SK-N-SH (cell line): ENCODE measurements around the gene KAT6B. TPM values are rescaled to one million over a fixed set of nuclear protein-coding genes. Genes with fewer than 3 reads are reported as not detected.

Source experiments
- CTCF ChIA-PET: fragments of 300-600, 350-600 bp; formaldehyde crosslinking; extraction: SDS; loops from one replicate; lab custom pipeline; 2021; lab: Yijun Ruan, JAX
- POLR2A ChIA-PET: fragments of 350-600 bp; sonication (Branson Sonifier 250); formaldehyde crosslinking; extraction: SDS; loops from one replicate; lab custom pipeline; 2020; ENCODE audit warnings: antibody characterized with exemption, inconsistent platforms; lab: Yijun Ruan, JAX
- DNase-seq: peaks from one replicate; pipeline ENCODE4 v3.0.0; 2012
- H2AFZ ChIP-seq: fragments of 200-600 bp; sonication (generic); 2 replicates; pipeline ENCODE4 v1.8.1; 2016; ENCODE audit warnings: antibody characterized with exemption, mild to moderate bottlenecking, low read depth
- H3F3A ChIP-seq: fragments of 200-600 bp; sonication (generic); replicated peaks from 2 replicates; pipeline ENCODE3; 2016; ENCODE audit warnings: antibody characterized with exemption, mild to moderate bottlenecking; ENCODE audit not compliant: insufficient read depth
- H3K27ac ChIP-seq, 2 experiments: fragments of 200-500 bp in 1 of 2; fragments of 200-600 bp in 1 of 2; sonication (Bioruptor generic) in 1 of 2; sonication (generic), shearing (Covaris generic) in 1 of 2; 2 replicates each; pipeline versions ENCODE4 v1.5.1 to v1.6.1; 2014 to 2016; ENCODE audit warnings: low read depth in 2 of 2, inconsistent platforms in 1 of 2, low read length in 1 of 2, mild to moderate bottlenecking in 1 of 2, mixed read lengths in 1 of 2
- H3K27me3 ChIP-seq: fragments of 200-600 bp; sonication (generic), shearing (Covaris generic); 2 replicates; pipeline ENCODE4 v1.6.1; 2016; ENCODE audit warnings: mixed run types; ENCODE audit not compliant: insufficient read depth
- H3K36me3 ChIP-seq, 2 experiments: fragments of 200-500 bp in 1 of 2; fragments of 200-600 bp in 1 of 2; sonication (Bioruptor generic) in 1 of 2; sonication (generic) in 1 of 2; replicated peaks in 1 of 2; 2 replicates each; pipeline versions ENCODE3 to v1.5.1; 2014 to 2016; ENCODE audit warnings: low read length in 1 of 2, mild to moderate bottlenecking in 1 of 2; ENCODE audit not compliant: insufficient read depth in 2 of 2, control insufficient read depth in 1 of 2
- H3K4me1 ChIP-seq, 2 experiments: fragments of 200-500 bp in 1 of 2; fragments of 200-600 bp in 1 of 2; sonication (Bioruptor generic) in 1 of 2; sonication (generic), shearing (Covaris generic) in 1 of 2; 2 replicates each; pipeline versions ENCODE4 v1.5.1 to v1.6.1; 2014 to 2016; ENCODE audit warnings: low read depth in 1 of 2, low read length in 1 of 2, mixed run types in 1 of 2; ENCODE audit not compliant: insufficient read depth in 2 of 2, control insufficient read depth in 1 of 2
- H3K4me2 ChIP-seq: fragments of 200-600 bp; sonication (generic), shearing (Covaris generic); 2 replicates; pipeline ENCODE4 v1.6.1; 2017; ENCODE audit warnings: mixed run types
- H3K4me3 ChIP-seq, 2 experiments: fragments of 200-500 bp in 1 of 2; fragments of 200-600 bp in 1 of 2; sonication (Bioruptor generic) in 1 of 2; sonication (generic), shearing (Covaris generic) in 1 of 2; 2 replicates each; pipeline versions ENCODE4 v1.5.1 to v1.8.1; 2014 to 2016; ENCODE audit warnings: low read depth in 2 of 2, inconsistent platforms in 1 of 2, low read length in 1 of 2, mild to moderate bottlenecking in 1 of 2, mixed read lengths in 1 of 2, moderate library complexity in 1 of 2
- H3K79me2 ChIP-seq: fragments of 200-600 bp; sonication (generic); 2 replicates; pipeline ENCODE4 v1.8.1; 2017; ENCODE audit warnings: mild to moderate bottlenecking; ENCODE audit not compliant: insufficient read depth
- H3K9ac ChIP-seq: fragments of 200-600 bp; sonication (generic); 2 replicates; pipeline ENCODE4 v1.6.1; 2017; ENCODE audit warnings: mixed run types
- H3K9me2 ChIP-seq: fragments of 200-600 bp; sonication (generic); 2 replicates; pipeline ENCODE4 v1.6.1; 2017; ENCODE audit warnings: mixed run types
- H3K9me3 ChIP-seq: fragments of 200-600 bp; sonication (generic); 2 replicates; pipeline ENCODE4 v1.6.1; 2017; ENCODE audit warnings: mixed run types, mild to moderate bottlenecking, moderate library complexity
- H4K20me1 ChIP-seq: fragments of 200-600 bp; sonication (generic); 2 replicates; pipeline ENCODE4 v1.6.1; 2017; ENCODE audit warnings: mild to moderate bottlenecking, mixed run types; ENCODE audit not compliant: insufficient read depth
- CTCF ChIP-seq: fragments of 200-600 bp; sonication (generic); IDR thresholded peaks from 2 replicates; pipeline ENCODE4 v1.6.1; 2017; ENCODE audit warnings: antibody characterized with exemption, mild to moderate bottlenecking, moderate library complexity
- EP300 ChIP-seq, 2 experiments: IDR thresholded peaks; 2 replicates each; pipeline versions ENCODE4 v1.4.0 to v1.6.1; 2012; ENCODE audit warnings: borderline replicate concordance in 1 of 2, low read depth in 1 of 2, low read length in 1 of 2
- EZH2phosphoT487 ChIP-seq: fragments of 200-600 bp; sonication (generic); IDR thresholded peaks from 2 replicates; pipeline ENCODE4 v1.6.1; 2017; ENCODE audit warnings: low read depth, mixed run types, mild to moderate bottlenecking, antibody characterized with exemption, moderate library complexity, borderline replicate concordance
- FOXM1 ChIP-seq: IDR thresholded peaks from 2 replicates; pipeline ENCODE4 v1.4.0; 2012; ENCODE audit warnings: low read depth, mild to moderate bottlenecking
- GABPA ChIP-seq: IDR thresholded peaks from 2 replicates; pipeline ENCODE4 v1.4.0; 2012; ENCODE audit warnings: low read depth, mild to moderate bottlenecking
- GATA2 ChIP-seq: sonication (generic); formaldehyde crosslinking; IDR thresholded peaks from 2 replicates; pipeline ENCODE4 v1.5.0; 2020; ENCODE audit warnings: mild to moderate bottlenecking, missing genetic modification reagents
- MAX ChIP-seq: IDR thresholded peaks from 2 replicates; pipeline ENCODE4 v1.4.0; 2012; ENCODE audit warnings: low read depth
- MEF2A ChIP-seq: IDR thresholded peaks from 2 replicates; pipeline ENCODE4 v1.4.0; 2012; ENCODE audit warnings: low read depth, borderline replicate concordance
- NFIC ChIP-seq: IDR thresholded peaks from 2 replicates; pipeline ENCODE4 v1.4.0; 2012; ENCODE audit warnings: borderline replicate concordance
- NRF1 ChIP-seq: IDR thresholded peaks from 2 replicates; pipeline ENCODE4 v1.6.1; 2012; ENCODE audit warnings: low read depth, mild to moderate bottlenecking, low read length
- PBX3 ChIP-seq: IDR thresholded peaks from 2 replicates; pipeline ENCODE4; 2012
- POLR2AphosphoS5 ChIP-seq: IDR thresholded peaks from 2 replicates; pipeline ENCODE4 v1.6.1; 2012; ENCODE audit warnings: low read depth, low read length
- RCOR1 ChIP-seq: fragments of 150-350 bp; IDR thresholded peaks from 2 replicates; pipeline ENCODE4 v1.6.1; 2017; ENCODE audit warnings: antibody characterized with exemption, low read length
- RXRA ChIP-seq: IDR thresholded peaks from 2 replicates; pipeline ENCODE4 v1.4.0; 2012; ENCODE audit warnings: low read depth, mild to moderate bottlenecking, borderline replicate concordance
- SIN3A ChIP-seq: IDR thresholded peaks from 2 replicates; pipeline ENCODE4 v1.6.1; 2012; ENCODE audit warnings: low read depth, mild to moderate bottlenecking, low read length, moderate library complexity, borderline replicate concordance
- TCF12 ChIP-seq: IDR thresholded peaks from 2 replicates; pipeline ENCODE4 v1.4.0; 2012
- TEAD4 ChIP-seq: IDR thresholded peaks from 2 replicates; pipeline ENCODE4 v1.4.0; 2012; ENCODE audit warnings: mild to moderate bottlenecking, borderline replicate concordance; ENCODE audit not compliant: insufficient read depth
- WGBS: methylation state at CpG from one replicate; pipeline ENCODE4 v1.1.6; 2017; ENCODE audit warnings: low lambda C conversion rate; 5-methylcytosine and 5-hydroxymethylcytosine counted together
- polyA plus RNA-seq, 3 experiments: library from polyadenylated mRNA; depleted of rRNA; stranded (reverse); fragments of >200 nt; gene quantifications; 2 replicates each; pipeline ENCODE4 v1.2.3, GENCODE V29; 2012

KAT6B gene
- polyA plus RNA-seq, 1 of the 3 experiments (the other 2 are of a cell fraction) = 4.3 TPM

- 36% methylated on average over 3 of the region's 3 CpGs for WGBS
- Histone ChIP-seq H3K4me3 (no peak overlapping the region), H3K27me3 (no peaks in the 10 kb centered on the region), H3K9me3 (no peaks in the 10 kb centered on the region), H3K4me2 (peak overlapping the region; percentile 19), H3K27ac (peak overlapping the region; percentile 39 to 77), H3K4me1 (peaks cover 30 to 31% of the 10 kb centered on the region in 2 experiments), H3K9ac (no peak overlapping the region), H3K9me2 (no peaks in the 10 kb centered on the region), H3F3A (peaks cover 24% of the 10 kb centered on the region), H4K20me1 (peaks cover 6% of the 10 kb centered on the region; the same call in 1 of the 2 replicates), H2AFZ (peak overlapping the region; percentile 68), H3K36me3 (no peaks in the 10 kb centered on the region), H3K79me2 (peaks cover 7% of the 10 kb centered on the region)
- TF ChIP-seq PBX3 (peak; percentile 45), TCF12 (peak; percentile 13; the same call in 1 of the 2 replicates), EP300 (IDR thresholded peaks at IDR 0.05; ENCODE audit: borderline replicate concordance in 1 of 2, low read depth in 1 of 2, low read length in 1 of 2) (peak in 1 of 2 experiments; percentile 26; a peak in 1 of 4 replicates), MEF2A (peak; percentile 69), CTCF (no peak), RXRA (no peak), RCOR1 (peak; percentile 29; the same call in 1 of the 2 replicates), GATA2 (peak; percentile 69)
- ChIA-PET CTCF (interaction anchor here (0.6 to 3.3 kb wide), 7 partner anchors 16 to 556 kb away, joined by 3 to 11 read pairs (median 3); a partner anchor contains a TSS), POLR2A (no interaction called here)
- DNase-seq = no peak
Observed at GRCh38 chr10:74822521-74823089, 3.8 kb upstream of the KAT6B start.

- Histone ChIP-seq H3K27me3 (no peaks in the 10 kb centered on the region), H3K4me3 (no peak overlapping the region), H3K27ac (peak overlapping the region; percentile 36 to 77; a peak in 3 of 4 replicates), H3K4me2 (peak overlapping the region; percentile 93), H3K79me2 (peaks cover 19% of the 10 kb centered on the region), H3K9me3 (no peaks in the 10 kb centered on the region), H2AFZ (no peak overlapping the region; the same call in 1 of the 2 replicates), H3F3A (peaks cover 27% of the 10 kb centered on the region), H3K36me3 (no peaks in the 10 kb centered on the region), H3K9me2 (no peaks in the 10 kb centered on the region), H4K20me1 (peaks cover 12% of the 10 kb centered on the region), H3K4me1 (peaks cover 31 to 33% of the 10 kb centered on the region in 2 experiments), H3K9ac (no peak overlapping the region)
- 67% methylated on average over 4 of the region's 4 CpGs for WGBS
- CTCF ChIA-PET = interaction anchor here (1.2 to 3.3 kb wide), 3 partner anchors 39 to 276 kb away, joined by 3 to 11 read pairs (median 3); a partner anchor contains a TSS
- DNase-seq = no peak
- POLR2A ChIA-PET = interaction anchor here (1.4 kb wide), 1 partner anchor 405 kb away, joined by 4 read pairs; no protein-coding TSS in a partner anchor
- TF ChIP-seq GABPA = no peak
- TF ChIP-seq FOXM1 = no peak
- TF ChIP-seq POLR2AphosphoS5 = no peak
- TF ChIP-seq EZH2phosphoT487 = no peak
- no peak for TF ChIP-seq SIN3A
- TF ChIP-seq GATA2 = no peak
- TF ChIP-seq NFIC = no peak
- TF ChIP-seq CTCF = no peak
- no peak for TF ChIP-seq TEAD4
- no peak for TF ChIP-seq MAX
- no peak for TF ChIP-seq MEF2A
- no peak for TF ChIP-seq RCOR1
- TF ChIP-seq NRF1 = no peak
Observed at GRCh38 chr10:74823791-74824183, 2.6 kb upstream of the KAT6B start.
